LNCaP clone FGC (cell line): ENCODE results near the gene CITED1.

ENCODE experiments used
- DNase-seq: peaks from one replicate; pipeline ENCODE4 v3.0.0-alpha.2; 2011; ENCODE audit warnings: low read depth
- H3K4me3 ChIP-seq: 2 replicates; pipeline ENCODE4 v1.5.1; 2011; ENCODE audit warnings: mild to moderate bottlenecking, low read depth, low read length, control low read depth
- CTCF ChIP-seq: IDR thresholded peaks from 2 replicates; pipeline ENCODE4 v1.5.1; 2012; ENCODE audit warnings: mild to moderate bottlenecking; ENCODE audit not compliant: control insufficient read depth, insufficient read depth; ENCODE audit errors: extremely low read depth

The CITED1 gene

GRCh38 chrX:72305286-72306084 is at the start of gene CITED1:
CITED1 (minus strand) TSS chrX:72305914; CDS start chrX:72302869, 3,045 bp downstream.
- no peak for DNase-seq
- H3K4me3 ChIP-seq: peak within 1 kb of the TSS; percentile 54
- no peak for TF ChIP-seq CTCF

DNA sequence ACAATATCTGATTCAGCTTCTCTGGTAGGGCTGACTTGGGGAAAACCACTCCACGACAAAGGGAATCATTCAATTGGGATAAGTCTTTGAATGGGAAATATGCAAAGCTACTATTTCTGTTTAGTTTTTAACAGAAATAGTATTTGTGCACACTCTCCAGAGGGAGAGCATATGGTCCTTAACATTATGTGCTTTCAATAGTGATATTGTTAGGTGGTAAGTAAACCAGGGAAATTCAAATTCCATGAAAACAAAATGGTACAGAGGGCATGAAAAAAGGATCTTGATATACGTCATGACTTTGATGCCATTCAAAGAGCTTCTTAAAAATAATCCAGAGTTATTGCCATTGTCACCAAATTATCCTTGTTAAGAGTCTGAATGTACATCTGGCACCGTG is 47.1 kb upstream of the CITED1 start:
- no peak overlapping the region for H3K4me3 ChIP-seq
- no peak for DNase-seq
- no peak for TF ChIP-seq CTCF

GRCh38 chrX:72351606-72352334 is 46.1 kb upstream of the CITED1 start:
- no peak overlapping the region for H3K4me3 ChIP-seq
- no peak for DNase-seq
- TF ChIP-seq CTCF: no peak

GRCh38 chrX:72349190-72349589 is 43.5 kb upstream of the CITED1 start:
- DNase-seq: no peak
- TF ChIP-seq CTCF: no peak
- no peak overlapping the region for H3K4me3 ChIP-seq

DNA sequence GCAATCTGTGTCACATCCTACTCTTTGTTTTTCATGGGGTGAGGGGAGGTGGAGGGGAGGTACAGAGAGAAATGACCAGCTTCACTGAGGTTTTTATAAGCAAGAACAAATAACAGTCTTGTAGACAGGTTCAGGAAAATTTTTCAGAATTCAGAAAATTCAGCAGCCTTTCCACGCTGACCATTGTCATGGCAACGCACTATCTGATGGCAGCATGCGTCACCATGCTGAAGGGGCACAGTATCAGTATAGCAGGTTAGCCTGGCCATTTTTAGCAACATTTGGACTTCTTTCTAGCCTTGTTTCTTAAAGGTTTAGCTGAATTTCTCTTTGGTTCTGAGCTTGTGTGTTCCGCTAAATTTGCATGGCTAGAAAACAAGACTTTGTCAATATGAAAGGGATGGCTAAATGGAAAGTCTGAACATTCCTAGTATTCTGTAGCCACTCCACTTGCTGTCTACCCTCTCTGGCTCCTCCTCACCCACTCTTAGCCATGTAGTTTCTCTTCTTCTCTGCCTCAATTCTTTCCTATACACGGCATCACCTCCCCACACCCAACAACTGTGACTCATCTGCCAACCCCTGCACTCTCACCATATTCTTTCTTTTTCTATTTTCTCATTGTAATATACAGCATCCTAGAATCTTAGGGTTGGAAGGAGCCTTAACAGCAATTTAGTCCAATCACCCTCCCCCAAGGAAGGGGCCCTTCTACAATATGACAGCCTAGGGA is 42.7 kb upstream of the CITED1 start:
- DNase-seq: no peak
- TF ChIP-seq CTCF: no peak
- no peak overlapping the region for H3K4me3 ChIP-seq

DNA sequence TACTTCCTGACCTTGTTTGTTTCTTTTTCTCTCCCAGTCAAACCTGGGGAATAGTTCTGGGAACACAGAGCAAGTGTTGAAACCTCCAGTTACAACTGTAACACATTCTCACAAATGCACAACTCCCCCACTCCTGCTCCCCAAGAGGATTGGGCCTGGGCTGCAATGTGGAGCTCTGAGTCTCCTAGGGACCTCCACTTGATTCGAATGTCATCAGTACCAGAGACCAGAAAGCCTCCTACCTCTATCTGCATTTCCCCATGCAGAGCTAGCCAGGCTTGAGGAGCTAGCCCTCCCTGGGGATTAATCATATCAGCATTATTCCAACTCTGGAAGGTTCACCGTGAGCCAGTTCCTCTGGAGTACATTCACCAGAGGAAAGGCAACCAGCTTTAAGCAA is 41.7 kb upstream of the CITED1 start:
- no peak overlapping the region for H3K4me3 ChIP-seq
- DNase-seq: no peak
- no peak for TF ChIP-seq CTCF
